ENCODE data around the gene THSD4. TPM values are rescaled to one million over a fixed set of nuclear protein-coding genes. Genes with fewer than 3 reads are reported as not detected.

THSD4 gene
- polyA plus RNA-seq, 1 donor from 2014 or later = 0.46 TPM

DNA sequence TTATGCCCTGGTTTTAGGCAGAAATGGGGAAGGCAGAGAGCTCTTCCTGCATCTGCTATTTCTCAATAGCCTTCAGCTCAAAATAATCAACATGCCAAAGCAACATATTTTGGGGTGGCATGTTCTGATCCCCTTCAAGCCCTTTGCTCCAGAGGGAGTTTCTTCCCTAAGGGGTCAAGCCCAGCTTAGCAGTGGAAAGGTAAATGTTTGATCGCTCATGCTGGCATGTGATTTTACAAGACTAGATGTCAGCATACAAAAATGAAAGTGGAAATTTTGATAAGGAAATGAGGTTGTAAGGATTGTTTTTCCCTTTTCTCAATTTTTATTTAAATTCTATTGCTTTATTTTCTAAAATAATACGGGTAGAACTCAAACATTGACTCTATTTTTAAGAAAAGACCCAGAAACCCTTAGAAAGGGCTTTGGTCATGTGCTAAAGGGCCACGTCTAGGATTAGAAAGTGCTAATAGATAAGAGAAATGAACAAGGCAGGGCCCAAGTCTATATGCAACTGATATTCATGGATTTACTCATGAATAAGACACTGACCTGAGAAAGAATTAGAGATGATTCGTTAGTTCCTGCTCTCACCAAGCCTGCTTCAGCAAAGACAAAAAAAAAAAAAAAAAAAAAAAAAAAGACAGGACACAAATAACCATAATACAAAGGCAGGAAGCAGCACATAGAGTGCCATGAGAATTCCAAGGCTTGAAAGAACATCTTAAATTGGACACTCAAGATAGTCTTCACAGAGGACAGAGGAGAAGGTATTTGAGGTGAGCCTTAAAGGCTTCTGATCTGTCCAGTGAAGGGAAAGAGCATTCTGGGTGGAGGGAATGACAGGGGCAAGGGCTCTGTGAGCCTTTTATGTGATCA is 640.1 kb downstream of the THSD4 start:
- Histone ChIP-seq H2AFZ (ENCODE audit: low read depth, low read length) (no peak overlapping the region), H3K79me2 (replicated peaks; ENCODE audit: insufficient read depth, low read length) (no peaks in the 10 kb centered on the region), H3K36me3 (ENCODE audit: insufficient read depth, low read length) (no peaks in the 10 kb centered on the region), H3K9ac (ENCODE audit: low read length) (no peak overlapping the region), H4K20me1 (ENCODE audit: insufficient read depth) (no peaks in the 10 kb centered on the region), H3K9me2 (ENCODE audit: insufficient read depth, low read length) (no peaks in the 10 kb centered on the region), H3K9me3 (ENCODE audit: low read length) (no peaks in the 10 kb centered on the region), H3K27me3 (ENCODE audit: insufficient read depth, low read depth, low read length) (no peaks in the 10 kb centered on the region), H3K27ac (ENCODE audit: low read length) (no peak overlapping the region), H3F3A (ENCODE audit: insufficient read depth, low read length, poor library complexity, severe bottlenecking) (no peaks in the 10 kb centered on the region), H3K4me3 (ENCODE audit: low read length) (no peak overlapping the region), H3K4me2 (ENCODE audit: low read length) (no peak overlapping the region)
- TF ChIP-seq EZH2 (IDR thresholded peaks at IDR 0.05; ENCODE audit: borderline replicate concordance, insufficient read depth, low read length, poor library complexity, severe bottlenecking) (no peak), TAF1 (IDR thresholded peaks at IDR 0.05; ENCODE audit: low read depth) (no peak), MXI1 (conservative IDR thresholded peaks at IDR 0.05; ENCODE audit: poor library complexity, severe bottlenecking) (no peak), RAD21 (conservative IDR thresholded peaks at IDR 0.05) (no peak), EP300 (conservative IDR thresholded peaks at IDR 0.05; ENCODE audit: poor library complexity, severe bottlenecking) (no peak), POLR2AphosphoS5 (IDR thresholded peaks at IDR 0.05) (no peak)

DNA sequence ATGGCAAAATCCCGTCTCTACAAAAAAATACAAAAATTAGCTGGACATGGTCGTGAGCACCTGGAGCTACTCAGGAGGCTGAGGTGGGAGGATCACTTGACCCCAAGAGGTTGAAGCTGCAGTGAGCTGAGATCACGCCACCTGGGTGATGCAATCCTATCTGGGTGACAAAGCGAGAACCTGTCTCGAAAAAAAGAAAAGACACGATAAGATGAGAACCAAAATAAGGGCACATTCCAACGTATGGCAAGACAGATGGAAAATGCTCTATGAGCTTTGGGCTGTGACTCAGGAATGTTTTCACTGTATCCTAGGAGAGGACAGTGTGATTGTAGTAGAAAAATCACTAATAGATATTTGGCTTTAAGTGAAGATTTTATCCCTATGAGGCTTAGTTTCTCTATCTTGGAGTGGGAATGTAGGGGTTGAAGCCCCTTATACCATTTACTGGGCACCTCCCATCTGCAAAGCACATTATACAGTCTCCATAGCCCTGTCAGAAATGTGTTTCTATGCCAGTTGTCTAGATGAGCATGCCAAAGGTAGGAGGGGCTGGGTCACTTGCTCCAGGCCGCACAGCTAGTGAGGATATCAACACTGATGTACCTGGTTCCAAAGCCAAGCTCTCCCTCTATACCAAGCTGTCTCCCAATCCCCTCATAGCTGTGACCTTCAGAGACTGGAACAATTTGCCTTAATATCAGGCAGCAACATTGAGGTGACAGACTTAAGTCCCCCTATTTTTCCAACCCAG is 641.5 kb downstream of the THSD4 start:
- Histone ChIP-seq H3K4me2 (ENCODE audit: low read length) (no peak overlapping the region), H3K9ac (ENCODE audit: low read length) (no peak overlapping the region), H2AFZ (ENCODE audit: low read depth, low read length) (no peak overlapping the region), H3K79me2 (replicated peaks; ENCODE audit: insufficient read depth, low read length) (no peaks in the 10 kb centered on the region), H3K27ac (ENCODE audit: low read length) (no peak overlapping the region), H3K36me3 (ENCODE audit: insufficient read depth, low read length) (no peaks in the 10 kb centered on the region), H3K4me3 (ENCODE audit: low read length) (no peak overlapping the region), H3K27me3 (ENCODE audit: insufficient read depth, low read depth, low read length) (no peaks in the 10 kb centered on the region), H3F3A (ENCODE audit: insufficient read depth, low read length, poor library complexity, severe bottlenecking) (no peaks in the 10 kb centered on the region), H3K9me3 (ENCODE audit: low read length) (no peaks in the 10 kb centered on the region), H4K20me1 (ENCODE audit: insufficient read depth) (no peaks in the 10 kb centered on the region), H3K9me2 (ENCODE audit: insufficient read depth, low read length) (no peaks in the 10 kb centered on the region)
- TF ChIP-seq, protein P1, sequence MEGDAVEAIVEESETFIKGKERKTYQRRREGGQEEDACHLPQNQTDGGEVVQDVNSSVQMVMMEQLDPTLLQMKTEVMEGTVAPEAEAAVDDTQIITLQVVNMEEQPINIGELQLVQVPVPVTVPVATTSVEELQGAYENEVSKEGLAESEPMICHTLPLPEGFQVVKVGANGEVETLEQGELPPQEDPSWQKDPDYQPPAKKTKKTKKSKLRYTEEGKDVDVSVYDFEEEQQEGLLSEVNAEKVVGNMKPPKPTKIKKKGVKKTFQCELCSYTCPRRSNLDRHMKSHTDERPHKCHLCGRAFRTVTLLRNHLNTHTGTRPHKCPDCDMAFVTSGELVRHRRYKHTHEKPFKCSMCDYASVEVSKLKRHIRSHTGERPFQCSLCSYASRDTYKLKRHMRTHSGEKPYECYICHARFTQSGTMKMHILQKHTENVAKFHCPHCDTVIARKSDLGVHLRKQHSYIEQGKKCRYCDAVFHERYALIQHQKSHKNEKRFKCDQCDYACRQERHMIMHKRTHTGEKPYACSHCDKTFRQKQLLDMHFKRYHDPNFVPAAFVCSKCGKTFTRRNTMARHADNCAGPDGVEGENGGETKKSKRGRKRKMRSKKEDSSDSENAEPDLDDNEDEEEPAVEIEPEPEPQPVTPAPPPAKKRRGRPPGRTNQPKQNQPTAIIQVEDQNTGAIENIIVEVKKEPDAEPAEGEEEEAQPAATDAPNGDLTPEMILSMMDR (IDR thresholded peaks at IDR 0.05; ENCODE audit: poor library complexity, severe bottlenecking) = no peak
- TF ChIP-seq, protein P2, sequence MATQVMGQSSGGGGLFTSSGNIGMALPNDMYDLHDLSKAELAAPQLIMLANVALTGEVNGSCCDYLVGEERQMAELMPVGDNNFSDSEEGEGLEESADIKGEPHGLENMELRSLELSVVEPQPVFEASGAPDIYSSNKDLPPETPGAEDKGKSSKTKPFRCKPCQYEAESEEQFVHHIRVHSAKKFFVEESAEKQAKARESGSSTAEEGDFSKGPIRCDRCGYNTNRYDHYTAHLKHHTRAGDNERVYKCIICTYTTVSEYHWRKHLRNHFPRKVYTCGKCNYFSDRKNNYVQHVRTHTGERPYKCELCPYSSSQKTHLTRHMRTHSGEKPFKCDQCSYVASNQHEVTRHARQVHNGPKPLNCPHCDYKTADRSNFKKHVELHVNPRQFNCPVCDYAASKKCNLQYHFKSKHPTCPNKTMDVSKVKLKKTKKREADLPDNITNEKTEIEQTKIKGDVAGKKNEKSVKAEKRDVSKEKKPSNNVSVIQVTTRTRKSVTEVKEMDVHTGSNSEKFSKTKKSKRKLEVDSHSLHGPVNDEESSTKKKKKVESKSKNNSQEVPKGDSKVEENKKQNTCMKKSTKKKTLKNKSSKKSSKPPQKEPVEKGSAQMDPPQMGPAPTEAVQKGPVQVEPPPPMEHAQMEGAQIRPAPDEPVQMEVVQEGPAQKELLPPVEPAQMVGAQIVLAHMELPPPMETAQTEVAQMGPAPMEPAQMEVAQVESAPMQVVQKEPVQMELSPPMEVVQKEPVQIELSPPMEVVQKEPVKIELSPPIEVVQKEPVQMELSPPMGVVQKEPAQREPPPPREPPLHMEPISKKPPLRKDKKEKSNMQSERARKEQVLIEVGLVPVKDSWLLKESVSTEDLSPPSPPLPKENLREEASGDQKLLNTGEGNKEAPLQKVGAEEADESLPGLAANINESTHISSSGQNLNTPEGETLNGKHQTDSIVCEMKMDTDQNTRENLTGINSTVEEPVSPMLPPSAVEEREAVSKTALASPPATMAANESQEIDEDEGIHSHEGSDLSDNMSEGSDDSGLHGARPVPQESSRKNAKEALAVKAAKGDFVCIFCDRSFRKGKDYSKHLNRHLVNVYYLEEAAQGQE (IDR thresholded peaks at IDR 0.05; ENCODE audit: borderline replicate concordance) = no peak
- TF ChIP-seq TAF1 (IDR thresholded peaks at IDR 0.05; ENCODE audit: low read depth) (no peak), EZH2 (IDR thresholded peaks at IDR 0.05; ENCODE audit: borderline replicate concordance, insufficient read depth, low read length, poor library complexity, severe bottlenecking) (no peak), MXI1 (conservative IDR thresholded peaks at IDR 0.05; ENCODE audit: poor library complexity, severe bottlenecking) (no peak), SMC3 (conservative IDR thresholded peaks at IDR 0.05; ENCODE audit: poor library complexity) (no peak), POLR2AphosphoS5 (IDR thresholded peaks at IDR 0.05) (no peak), EP300 (conservative IDR thresholded peaks at IDR 0.05; ENCODE audit: poor library complexity, severe bottlenecking) (no peak), RAD21 (conservative IDR thresholded peaks at IDR 0.05) (no peak)

Data from neural cell (in vitro differentiated cells).